Trophoblast cell (in vitro differentiated cells and primary cell): ENCODE data around the gene CLEC2A.

ENCODE experiments used
- DNase-seq, 2 donors: peaks; one replicate each; pipeline ENCODE4 v3.0.0-alpha.2; 2016
- H2AFZ ChIP-seq: 2 replicates; pipeline ENCODE4 v1.6.1; 2013; ENCODE audit warnings: low read length, moderate library complexity, mild to moderate bottlenecking; ENCODE audit not compliant: insufficient read depth, poor library complexity
- H2AK5ac ChIP-seq: 2 replicates; pipeline ENCODE4 v1.6.1; 2013; ENCODE audit warnings: mild to moderate bottlenecking, low read length
- H2BK120ac ChIP-seq: 2 replicates; pipeline ENCODE4 v1.6.1; 2013; ENCODE audit warnings: low read length, mild to moderate bottlenecking, moderate library complexity; ENCODE audit not compliant: insufficient read depth, poor library complexity
- H2BK12ac ChIP-seq: 2 replicates; pipeline ENCODE4 v1.6.1; 2013; ENCODE audit warnings: mild to moderate bottlenecking, low read length, moderate library complexity
- H2BK5ac ChIP-seq: 2 replicates; pipeline ENCODE4 v1.6.1; 2013; ENCODE audit warnings: low read length, low read depth, moderate library complexity, mild to moderate bottlenecking; ENCODE audit not compliant: poor library complexity
- H3K14ac ChIP-seq: 2 replicates; pipeline ENCODE4 v1.6.1; 2013; ENCODE audit warnings: mild to moderate bottlenecking, low read length
- H3K18ac ChIP-seq: 2 replicates; pipeline ENCODE4 v1.6.1; 2013; ENCODE audit warnings: mild to moderate bottlenecking, low read length
- H3K23ac ChIP-seq: 2 replicates; pipeline ENCODE4 v1.6.1; 2013; ENCODE audit warnings: low read length
- H3K27ac ChIP-seq: 2 replicates; pipeline ENCODE4 v1.5.1; 2013; ENCODE audit warnings: low read depth, mild to moderate bottlenecking, inconsistent platforms, low read length, moderate library complexity
- H3K27me3 ChIP-seq: 2 replicates; pipeline ENCODE4 v1.6.1; 2013; ENCODE audit warnings: inconsistent platforms, mild to moderate bottlenecking, low read length, moderate library complexity; ENCODE audit not compliant: insufficient read depth
- H3K36me3 ChIP-seq, 2 experiments: 1 replicate in 1 of 2; 2 replicates in 1 of 2; pipeline ENCODE4 v1.6.1; 2013; ENCODE audit warnings: low read length in 2 of 2, mild to moderate bottlenecking in 2 of 2, moderate library complexity in 1 of 2; ENCODE audit not compliant: insufficient read depth in 2 of 2, control insufficient read depth in 1 of 2
- H3K4ac ChIP-seq: 2 replicates; pipeline ENCODE4 v1.6.1; 2013; ENCODE audit warnings: low read depth, mild to moderate bottlenecking, low read length, moderate library complexity
- H3K4me1 ChIP-seq, 2 experiments: 1 replicate in 1 of 2; 2 replicates in 1 of 2; pipeline ENCODE4 v1.6.1; 2013; ENCODE audit warnings: low read length in 2 of 2, mild to moderate bottlenecking in 2 of 2, moderate library complexity in 1 of 2; ENCODE audit not compliant: insufficient read depth in 2 of 2, control insufficient read depth in 1 of 2
- H3K4me2 ChIP-seq: 2 replicates; pipeline ENCODE4 v1.6.1; 2013; ENCODE audit warnings: inconsistent platforms, mild to moderate bottlenecking, low read length, moderate library complexity
- H3K4me3 ChIP-seq: 2 replicates; pipeline ENCODE4 v1.5.1; 2013; ENCODE audit warnings: mild to moderate bottlenecking, low read depth, low read length, inconsistent platforms
- H3K79me1 ChIP-seq: one replicate; pipeline ENCODE4 v1.6.1; 2013; ENCODE audit warnings: low read length
- H3K79me2 ChIP-seq: 2 replicates; pipeline ENCODE4 v1.6.1; 2013; ENCODE audit warnings: low read length, mild to moderate bottlenecking; ENCODE audit not compliant: control insufficient read depth, insufficient read depth, poor library complexity
- H3K9ac ChIP-seq: 2 replicates; pipeline ENCODE4 v1.6.1; 2013; ENCODE audit warnings: mild to moderate bottlenecking, low read length
- H3K9me3 ChIP-seq: 2 replicates; pipeline ENCODE4 v1.6.1; 2013; ENCODE audit warnings: low read depth, mild to moderate bottlenecking, control low read depth, inconsistent platforms, low read length; ENCODE audit not compliant: insufficient read depth
- H4K12ac ChIP-seq: 2 replicates; pipeline ENCODE4 v1.6.1; 2013; ENCODE audit warnings: low read depth, mild to moderate bottlenecking, low read length, moderate library complexity
- H4K8ac ChIP-seq: 2 replicates; pipeline ENCODE4 v1.6.1; 2013; ENCODE audit warnings: low read depth, mild to moderate bottlenecking, low read length, moderate library complexity
- H4K91ac ChIP-seq: one replicate; pipeline ENCODE4 v1.6.1; 2013; ENCODE audit warnings: low read depth, mild to moderate bottlenecking, low read length, moderate library complexity
- WGBS: extraction: QIAGEN DNeasy Blood & Tissue Kit; methylation state at CpG from one replicate; pipeline ENCODE4 v1.1.7; 2013; ENCODE audit warnings: missing lambda C conversion rate; ENCODE audit not compliant: insufficient read length, insufficient coverage; ENCODE audit errors: extremely low coverage; 5-methylcytosine and 5-hydroxymethylcytosine counted together

Gene CLEC2A

GRCh38 chr12:9906873-9907272 is 25.3 kb downstream of the CLEC2A start:
- no peak overlapping the region for H3K27ac ChIP-seq
- H2AK5ac ChIP-seq = no peak overlapping the region
- H4K8ac ChIP-seq = no peak overlapping the region
- H2BK5ac ChIP-seq = no peak overlapping the region
- H3K79me2 ChIP-seq = no peaks in the 10 kb centered on the region
- H3K23ac ChIP-seq = no peak overlapping the region
- peaks cover 17% of the 10 kb centered on the region for H3K9me3 ChIP-seq
- H4K12ac ChIP-seq = no peak overlapping the region
- no peak overlapping the region for H2AFZ ChIP-seq
- no peak overlapping the region for H3K4ac ChIP-seq
- H2BK12ac ChIP-seq = no peak overlapping the region
- no peak overlapping the region for H3K9ac ChIP-seq
- no peak overlapping the region for H4K91ac ChIP-seq
- H3K4me2 ChIP-seq = no peak overlapping the region
- H3K14ac ChIP-seq = no peak overlapping the region
- no peaks in the 10 kb centered on the region for H3K27me3 ChIP-seq
- H3K79me1 ChIP-seq = no peaks in the 10 kb centered on the region
- H3K18ac ChIP-seq = no peak overlapping the region
- H3K4me1 ChIP-seq = no peaks in the 10 kb centered on the region
- WGBS = no CpG with 5 or more reads among the region's 2 CpGs
- no peak for DNase-seq
- H3K36me3 ChIP-seq = no peaks in the 10 kb centered on the region
- no peak overlapping the region for H2BK120ac ChIP-seq
- no peak overlapping the region for H3K4me3 ChIP-seq

- WGBS = no CpG with 5 or more reads among the region's 7 CpGs
- H3K9me3 ChIP-seq = peaks cover 6% of the 10 kb centered on the region
Measured at GRCh38 chr12:9902539-9903228, 29.5 kb downstream of the CLEC2A start.

GRCh38 chr12:9900930-9901329 is 31.2 kb downstream of the CLEC2A start:
- no peaks in the 10 kb centered on the region for H3K79me2 ChIP-seq
- DNase-seq = no peak
- H4K12ac ChIP-seq = no peak overlapping the region
- H4K8ac ChIP-seq = no peak overlapping the region
- H2AFZ ChIP-seq = no peak overlapping the region
- H3K18ac ChIP-seq = no peak overlapping the region
- no peak overlapping the region for H2AK5ac ChIP-seq
- H4K91ac ChIP-seq = no peak overlapping the region
- no peak overlapping the region for H2BK12ac ChIP-seq
- no peak overlapping the region for H2BK120ac ChIP-seq
- H3K4ac ChIP-seq = no peak overlapping the region
- peaks cover 6% of the 10 kb centered on the region for H3K9me3 ChIP-seq
- no peak overlapping the region for H3K23ac ChIP-seq
- no peaks in the 10 kb centered on the region for H3K79me1 ChIP-seq
- no peak overlapping the region for H3K14ac ChIP-seq
- H3K4me3 ChIP-seq = no peak overlapping the region
- H3K27me3 ChIP-seq = no peaks in the 10 kb centered on the region
- no peak overlapping the region for H3K27ac ChIP-seq
- H3K4me1 ChIP-seq = no peaks in the 10 kb centered on the region
- H3K9ac ChIP-seq = no peak overlapping the region
- WGBS = no CpG with 5 or more reads among the region's 2 CpGs
- no peaks in the 10 kb centered on the region for H3K36me3 ChIP-seq
- no peak overlapping the region for H3K4me2 ChIP-seq
- H2BK5ac ChIP-seq = no peak overlapping the region

More at GRCh38 chr12:9902539-9903228, 29.5 kb downstream of the CLEC2A start:
- Histone ChIP-seq H3K18ac (no peak overlapping the region), H3K4me1 (no peaks in the 10 kb centered on the region), H2BK5ac (no peak overlapping the region), H2BK120ac (no peak overlapping the region), H3K79me1 (no peaks in the 10 kb centered on the region), H2AFZ (no peak overlapping the region), H4K8ac (no peak overlapping the region), H3K23ac (no peak overlapping the region), H3K9ac (no peak overlapping the region), H3K14ac (no peak overlapping the region), H3K27me3 (no peaks in the 10 kb centered on the region), H3K4me2 (no peak overlapping the region), H4K12ac (no peak overlapping the region), H3K4me3 (no peak overlapping the region), H3K36me3 (no peaks in the 10 kb centered on the region), H2AK5ac (no peak overlapping the region), H3K4ac (no peak overlapping the region), H3K79me2 (no peaks in the 10 kb centered on the region), H4K91ac (no peak overlapping the region), H2BK12ac (no peak overlapping the region), H3K27ac (no peak overlapping the region)
- DNase-seq = no peak

DNA sequence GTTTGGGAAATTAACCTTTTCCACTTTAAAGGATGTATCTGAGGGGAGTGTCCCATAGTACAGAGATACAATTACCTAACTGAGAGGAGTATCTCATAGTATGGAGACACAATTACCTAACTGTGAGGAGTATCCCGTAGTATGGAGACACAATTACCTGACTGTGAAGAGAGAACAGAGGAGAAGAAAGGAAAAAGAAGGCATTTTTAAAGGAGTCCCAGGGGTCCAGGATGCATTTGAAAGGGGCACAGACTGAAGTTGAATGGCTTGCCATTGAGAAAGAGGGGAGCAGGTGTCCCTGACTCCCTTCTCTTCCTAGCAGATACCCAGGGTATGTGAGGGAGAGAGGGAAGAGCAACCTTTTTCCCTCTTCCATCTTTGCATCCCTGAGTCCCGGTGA is 33.0 kb downstream of the CLEC2A start:
- Histone ChIP-seq H3K14ac (no peak overlapping the region), H2AFZ (no peak overlapping the region), H3K4ac (no peak overlapping the region), H3K4me3 (no peak overlapping the region), H3K79me2 (no peaks in the 10 kb centered on the region), H3K27ac (no peak overlapping the region), H2BK120ac (no peak overlapping the region), H2BK5ac (no peak overlapping the region), H3K27me3 (no peaks in the 10 kb centered on the region), H3K9me3 (peaks cover 6% of the 10 kb centered on the region), H4K91ac (no peak overlapping the region), H3K79me1 (no peaks in the 10 kb centered on the region), H3K18ac (no peak overlapping the region), H2BK12ac (no peak overlapping the region), H3K36me3 (no peaks in the 10 kb centered on the region), H3K4me2 (no peak overlapping the region), H3K4me1 (no peaks in the 10 kb centered on the region), H2AK5ac (no peak overlapping the region), H3K9ac (no peak overlapping the region), H4K8ac (no peak overlapping the region), H4K12ac (no peak overlapping the region), H3K23ac (no peak overlapping the region)
- no CpG with 5 or more reads among the region's 2 CpGs for WGBS
- no peak for DNase-seq
